Lung (tissue), 12 donors: ENCODE measurements around the gene ANKRD17. TPM values are rescaled to one million over a fixed set of nuclear protein-coding genes. Genes with fewer than 3 reads are reported as not detected.

Source experiments
- ATAC-seq: fragments of 200-7000 bp; cut with Tn5 transposase; one replicate; pipeline ENCODE4 v1.9.1; 2020; ENCODE audit warnings: moderate number of reproducible peaks; ENCODE audit not compliant: insufficient read depth, low FRiP score
- DNase-seq, 3 donors: peaks; one replicate each; pipeline ENCODE4 v3.0.0-alpha.2; 2013 to 2017
- H3K27ac ChIP-seq, 2 donors: one replicate each; pipeline ENCODE4 v1.5.1; 2013; ENCODE audit warnings: mild to moderate bottlenecking in 2 of 2, moderate library complexity in 2 of 2, control low read depth in 1 of 2, inconsistent platforms in 1 of 2, low read depth in 1 of 2, low read length in 1 of 2
- H3K27me3 ChIP-seq, 3 donors: one replicate each; pipeline ENCODE4 v1.5.1; 2013; ENCODE audit warnings: low read length in 2 of 3; ENCODE audit not compliant: control insufficient read depth in 3 of 3, insufficient read depth in 3 of 3
- H3K36me3 ChIP-seq, 4 donors: one replicate each; pipeline ENCODE4 v1.5.1; 2013; ENCODE audit warnings: low read length in 4 of 4, mild to moderate bottlenecking in 1 of 4, moderate library complexity in 1 of 4; ENCODE audit not compliant: control insufficient read depth in 4 of 4, insufficient read depth in 4 of 4
- H3K4me1 ChIP-seq, 5 donors: one replicate each; pipeline ENCODE4 v1.5.1; 2013; ENCODE audit warnings: low read length in 5 of 5, mild to moderate bottlenecking in 2 of 5, moderate library complexity in 1 of 5; ENCODE audit not compliant: control insufficient read depth in 5 of 5, insufficient read depth in 5 of 5
- H3K4me3 ChIP-seq: one replicate; pipeline ENCODE4 v1.5.1; 2013; ENCODE audit warnings: mild to moderate bottlenecking, control low read depth, moderate library complexity
- H3K9ac ChIP-seq, 2 donors: one replicate each; pipeline ENCODE4 v1.5.1; 2013; ENCODE audit warnings: low read length in 2 of 2, control low read depth in 1 of 2; ENCODE audit not compliant: insufficient read depth in 1 of 2
- H3K9me3 ChIP-seq, 4 donors: one replicate each; pipeline ENCODE4 v1.5.1; 2013; ENCODE audit warnings: low read length in 3 of 4, mild to moderate bottlenecking in 1 of 4, moderate library complexity in 1 of 4; ENCODE audit not compliant: control insufficient read depth in 4 of 4, insufficient read depth in 3 of 4
- WGBS, 2 donors: extraction: QIAGEN DNeasy Blood & Tissue Kit; methylation state at CpG; one replicate each; pipeline ENCODE4 v1.1.7; 2013; 5-methylcytosine and 5-hydroxymethylcytosine counted together
- polyA plus RNA-seq, 2 donors: library from polyadenylated mRNA; stranded (reverse); fragments of 200-250 nt; gene quantifications; one replicate each; pipeline ENCODE4 v1.2.1, GENCODE V29; 2013
- total RNA-seq, 2 donors: library from RNA; depleted of rRNA in 1 of 2; stranded (reverse); fragments of >200 nt in 1 of 2; gene quantifications; one replicate each; pipeline ENCODE4 v1.2.1, GENCODE V29; 2014 to 2021
- TF ChIP-seq, protein P1 (sequence below): IDR thresholded peaks from 2 replicates; pipeline ENCODE4 v1.5.1; 2012; ENCODE audit warnings: mild to moderate bottlenecking; ENCODE audit errors: control extremely low read depth, extremely low read depth
- donor health status: control.
- donor health status: control.
- donor health status: Bipolar disorder and iron deficiency.
- donor health status: healthy.
- donor health status: DM: yes; HTN: yes; CAD: no.

The ANKRD17 gene
- total and polyA plus RNA-seq, 4 donors: 7.8 to 74.4 (median 31.7) TPM

GRCh38 chr4:73109493-73109892, 149.1 kb downstream of the ANKRD17 start:
- no peak for DNase-seq
- TF ChIP-seq, protein P1, sequence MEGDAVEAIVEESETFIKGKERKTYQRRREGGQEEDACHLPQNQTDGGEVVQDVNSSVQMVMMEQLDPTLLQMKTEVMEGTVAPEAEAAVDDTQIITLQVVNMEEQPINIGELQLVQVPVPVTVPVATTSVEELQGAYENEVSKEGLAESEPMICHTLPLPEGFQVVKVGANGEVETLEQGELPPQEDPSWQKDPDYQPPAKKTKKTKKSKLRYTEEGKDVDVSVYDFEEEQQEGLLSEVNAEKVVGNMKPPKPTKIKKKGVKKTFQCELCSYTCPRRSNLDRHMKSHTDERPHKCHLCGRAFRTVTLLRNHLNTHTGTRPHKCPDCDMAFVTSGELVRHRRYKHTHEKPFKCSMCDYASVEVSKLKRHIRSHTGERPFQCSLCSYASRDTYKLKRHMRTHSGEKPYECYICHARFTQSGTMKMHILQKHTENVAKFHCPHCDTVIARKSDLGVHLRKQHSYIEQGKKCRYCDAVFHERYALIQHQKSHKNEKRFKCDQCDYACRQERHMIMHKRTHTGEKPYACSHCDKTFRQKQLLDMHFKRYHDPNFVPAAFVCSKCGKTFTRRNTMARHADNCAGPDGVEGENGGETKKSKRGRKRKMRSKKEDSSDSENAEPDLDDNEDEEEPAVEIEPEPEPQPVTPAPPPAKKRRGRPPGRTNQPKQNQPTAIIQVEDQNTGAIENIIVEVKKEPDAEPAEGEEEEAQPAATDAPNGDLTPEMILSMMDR: no peak
- H3K27me3 ChIP-seq: no peaks in the 10 kb centered on the region
- H3K9me3 ChIP-seq: no peaks in the 10 kb centered on the region
- no peak overlapping the region for H3K4me3 ChIP-seq
- 94 to 97% methylated on average over 4 of the region's 4 CpGs for WGBS, 2 donors
- ATAC-seq: no peak
- no peak overlapping the region for H3K27ac ChIP-seq
- H3K9ac ChIP-seq: no peak overlapping the region
- peaks cover 10 to 33% (median 26%) of the 10 kb centered on the region in 4 donors for H3K36me3 ChIP-seq
- H3K4me1 ChIP-seq: no peaks in the 10 kb centered on the region

GRCh38 chr4:73104695-73105094, 153.9 kb downstream of the ANKRD17 start:
- H3K4me1 ChIP-seq: peaks cover 0 to 4% (median 0%) of the 10 kb centered on the region in 5 donors
- H3K27me3 ChIP-seq: no peaks in the 10 kb centered on the region
- ATAC-seq (no peak), DNase-seq (no peak)
- no peak overlapping the region for H3K4me3 ChIP-seq
- H3K9ac ChIP-seq: no peak overlapping the region
- TF ChIP-seq, protein P1: no peak
- no peaks in the 10 kb centered on the region for H3K9me3 ChIP-seq
- no peak overlapping the region for H3K27ac ChIP-seq
- H3K36me3 ChIP-seq: peaks cover 17 to 44% (median 30%) of the 10 kb centered on the region in 4 donors
- WGBS, 2 donors: 85 to 94% methylated on average over 5 of the region's 5 CpGs

DNA sequence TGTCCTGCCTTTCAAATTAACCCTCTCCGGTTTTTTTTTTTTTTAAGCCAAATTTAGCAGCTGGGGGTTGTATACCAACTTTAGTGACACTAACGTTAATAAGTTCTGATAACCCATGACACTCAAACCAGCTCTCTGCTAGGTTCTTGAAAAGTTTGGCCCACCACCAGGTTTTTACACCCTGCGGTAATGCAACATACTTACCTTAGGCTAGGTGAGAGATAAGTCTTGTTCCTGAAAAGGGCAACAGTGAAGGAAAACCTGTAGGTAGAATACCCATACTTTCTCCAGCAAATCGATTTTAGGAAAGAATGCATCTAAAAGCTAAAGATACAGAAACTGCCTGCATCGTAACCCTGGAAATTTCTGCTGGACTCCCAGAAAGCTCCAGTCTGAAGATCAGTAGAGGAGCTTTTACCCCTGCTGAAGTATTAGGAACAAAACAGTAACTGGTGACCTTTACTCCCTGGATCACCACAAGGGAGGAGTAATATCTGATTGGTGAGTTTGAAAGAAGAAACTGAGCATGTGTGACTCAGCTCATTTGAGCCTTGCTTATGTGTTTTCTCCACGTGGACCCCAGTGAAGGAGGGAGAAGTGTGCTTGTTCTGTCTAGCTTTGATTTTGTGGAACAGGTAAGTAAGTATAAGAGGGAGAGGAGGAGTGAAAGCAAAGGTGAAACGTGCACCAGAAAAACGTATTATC, 154.6 kb downstream of the ANKRD17 start:
- Histone ChIP-seq H3K4me1 (peaks cover 0 to 4% (median 0%) of the 10 kb centered on the region in 5 donors), H3K9ac (no peak overlapping the region), H3K36me3 (peaks cover 22 to 39% (median 28%) of the 10 kb centered on the region in 4 donors), H3K9me3 (no peaks in the 10 kb centered on the region), H3K27ac (no peak overlapping the region), H3K4me3 (no peak overlapping the region), H3K27me3 (no peaks in the 10 kb centered on the region)
- no peak for DNase-seq
- 81 to 86% methylated on average over 8 of the region's 8 CpGs for WGBS, 2 donors
- no peak for ATAC-seq
- TF ChIP-seq, protein P1: no peak
